Activated gamma-delta T cell treated with anti-CD3 and anti-CD28 coated beads, Interleukin-2, amount 50 U/mL, for 16 hours (primary cell): ENCODE measurements around the gene PRAMEF17.
"Not testable (repeated sequence)": the region's sequence is repeated elsewhere in the genome, so short reads cannot be mapped to it uniquely, and the experiment has no call there.

Experiments
- DNase-seq: peaks from one replicate; pipeline ENCODE4 v3.0.0-alpha.2; 2020; ENCODE audit warnings: low read depth

Gene PRAMEF17, protein sequence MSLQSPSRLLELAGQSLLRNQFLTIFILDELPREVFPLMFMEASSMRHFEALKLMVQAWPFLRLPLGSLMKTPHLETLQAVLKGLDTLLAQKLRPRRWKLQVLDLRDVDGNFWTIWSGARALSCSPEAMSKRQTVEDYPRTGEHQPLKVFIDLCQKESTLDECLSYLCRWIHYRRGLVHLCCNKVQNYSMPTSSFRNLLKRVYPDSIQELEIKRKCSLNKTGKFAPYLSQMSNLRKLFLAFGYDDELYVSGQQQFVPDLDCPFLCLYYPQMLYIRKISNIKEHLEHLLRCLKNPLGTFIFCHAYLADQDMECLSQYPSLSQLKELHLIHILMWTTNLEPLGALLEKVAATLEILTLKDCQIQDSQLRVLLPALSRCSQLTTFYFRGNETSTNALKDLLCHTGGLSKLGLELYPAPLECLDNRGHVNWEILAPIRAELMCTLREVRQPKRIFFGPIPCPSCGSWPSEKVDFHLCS

GRCh38 chr1:13389332-13389731 lies at the start of gene PRAMEF17:
PRAMEF17 (plus strand) TSS chr1:13389632; CDS start chr1:13389658, 26 bp downstream.
- DNase-seq, result not testable (repeated sequence)

DNA sequence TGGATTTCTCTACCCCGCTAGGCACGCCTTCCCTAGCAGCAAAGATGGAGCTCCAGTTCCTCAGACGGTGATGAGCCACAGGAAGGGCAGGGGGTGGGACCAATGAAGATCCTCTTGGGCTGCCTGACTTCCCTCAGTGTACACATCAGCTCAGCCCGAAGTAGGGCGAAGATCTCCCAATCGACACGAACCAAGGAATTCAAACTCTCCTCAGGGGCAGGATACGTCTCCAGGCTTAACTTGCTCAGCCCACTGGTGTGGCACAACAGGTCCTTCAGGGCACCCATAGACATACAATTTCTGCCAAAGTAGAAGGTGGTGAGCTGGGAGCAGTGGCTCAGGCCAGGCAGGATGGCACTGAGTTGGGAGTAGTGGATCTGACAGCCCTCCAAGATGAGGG lies 46.9 kb upstream of the PRAMEF17 start:
- not testable (repeated sequence) for DNase-seq

DNA sequence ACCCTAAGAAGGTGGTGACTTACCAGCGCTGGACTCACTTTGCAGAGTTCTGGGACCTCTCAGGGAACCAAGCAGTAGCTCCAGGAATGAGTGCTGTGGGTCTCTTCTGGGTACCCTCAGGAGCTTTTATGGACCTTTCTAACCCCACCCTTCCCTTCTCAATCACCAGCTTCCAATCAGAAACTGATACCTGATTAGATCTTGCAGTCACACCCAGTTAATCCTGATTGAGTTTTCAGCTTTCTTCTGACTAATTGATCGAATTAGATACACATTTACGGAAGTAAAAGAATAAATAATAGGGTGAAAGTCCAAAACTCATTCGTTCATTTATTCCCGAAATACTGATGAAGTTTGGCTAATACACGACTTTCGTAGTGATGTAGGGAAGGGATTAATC lies 42.4 kb upstream of the PRAMEF17 start, which contains the start of gene PRAMEF14:
Gene PRAMEF14 (minus strand): TSS at position 101 of the 400 bp plus-strand sequence. CDS start 1,820 bp downstream, outside the sequence.
- not testable (repeated sequence) for DNase-seq

DNA sequence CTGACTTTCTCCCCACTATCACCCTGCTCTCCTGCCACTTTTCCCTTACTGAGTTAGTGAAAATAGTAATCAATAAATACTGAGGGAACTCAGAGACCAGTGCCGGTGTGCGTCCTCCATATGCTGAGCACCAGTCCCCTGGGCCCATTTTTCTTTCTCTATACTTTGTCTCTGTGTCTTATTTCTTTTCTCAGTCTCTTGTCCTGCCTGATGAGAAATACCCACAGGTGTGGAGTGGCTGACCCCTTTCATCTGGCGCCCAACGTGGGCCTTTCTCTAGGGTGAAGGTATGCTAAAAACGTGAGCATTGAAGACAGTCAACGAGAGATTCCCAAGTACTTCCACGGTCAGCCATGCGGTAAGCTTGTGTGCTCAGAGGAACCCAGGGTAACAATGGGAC lies 36.0 kb upstream of the PRAMEF17 start:
- DNase-seq, result not testable (repeated sequence)

DNA sequence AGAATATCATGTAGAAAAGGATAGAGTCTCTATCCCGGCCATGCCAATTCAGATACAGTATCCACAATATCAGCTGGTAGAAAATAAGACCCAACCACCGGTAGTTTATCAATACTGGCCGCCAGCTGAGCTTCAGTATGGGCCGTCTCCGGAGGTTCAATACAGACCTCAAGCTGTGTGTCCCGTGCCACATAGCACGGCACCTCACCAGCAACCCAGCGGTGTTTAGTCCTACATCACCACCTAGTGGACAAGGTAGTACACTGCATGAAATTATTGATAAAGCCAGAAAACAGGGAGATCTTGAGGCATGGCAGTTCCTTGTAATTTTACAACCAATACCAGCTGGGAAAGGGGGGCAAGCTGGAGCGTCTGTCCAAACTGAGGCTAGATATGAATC lies 35.0 kb upstream of the PRAMEF17 start:
- not testable (repeated sequence) for DNase-seq

DNA sequence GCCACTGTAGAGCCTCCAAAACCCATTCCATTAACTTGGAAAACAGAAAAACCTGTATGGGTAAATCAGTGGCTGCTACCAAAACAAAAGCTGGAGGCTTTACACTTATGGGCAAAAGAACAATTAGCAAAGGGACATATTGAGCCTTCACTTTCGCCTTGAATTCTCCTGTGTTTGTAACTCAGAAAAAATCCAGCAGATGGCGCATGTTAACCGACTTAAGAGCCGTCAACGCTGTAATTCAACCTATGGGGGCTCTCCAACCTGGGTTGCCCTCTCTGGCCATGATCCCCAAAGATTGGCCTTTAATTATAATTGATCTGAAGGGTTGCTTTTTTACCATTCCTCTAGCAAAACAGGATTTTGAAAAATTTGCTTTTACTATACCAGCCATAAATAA lies 32.7 kb upstream of the PRAMEF17 start:
- DNase-seq, result not testable (repeated sequence)

GRCh38 chr1:13362364-13362763 lies 27.1 kb upstream of the PRAMEF17 start:
- DNase-seq, result not testable (repeated sequence)

GRCh38 chr1:13364928-13365327 lies 24.5 kb upstream of the PRAMEF17 start:
- not testable (repeated sequence) for DNase-seq

GRCh38 chr1:13366536-13366935 lies 22.9 kb upstream of the PRAMEF17 start:
- not testable (repeated sequence) for DNase-seq

DNA sequence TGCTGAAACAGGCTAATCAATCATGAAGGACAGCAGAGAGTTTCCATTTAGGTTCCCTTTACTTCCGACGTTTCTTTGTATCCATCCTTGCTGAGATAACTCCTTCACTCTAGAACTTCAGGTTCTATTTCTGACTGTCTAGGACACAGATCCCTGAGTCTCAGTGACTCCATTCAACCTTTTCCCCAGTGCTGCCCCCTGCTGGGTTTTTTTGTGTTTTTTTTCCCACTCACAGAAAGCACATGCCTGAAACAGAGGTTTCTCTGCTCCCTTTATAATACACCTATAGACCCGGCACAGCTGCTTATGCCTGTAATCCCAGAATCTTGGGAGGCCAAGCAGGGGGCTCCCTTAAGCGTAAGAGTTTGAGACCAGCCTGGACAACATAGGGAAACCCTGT lies 20.9 kb upstream of the PRAMEF17 start:
- DNase-seq, result not testable (repeated sequence)

GRCh38 chr1:13378983-13379382 lies 10.4 kb upstream of the PRAMEF17 start:
- not testable (repeated sequence) for DNase-seq

DNA sequence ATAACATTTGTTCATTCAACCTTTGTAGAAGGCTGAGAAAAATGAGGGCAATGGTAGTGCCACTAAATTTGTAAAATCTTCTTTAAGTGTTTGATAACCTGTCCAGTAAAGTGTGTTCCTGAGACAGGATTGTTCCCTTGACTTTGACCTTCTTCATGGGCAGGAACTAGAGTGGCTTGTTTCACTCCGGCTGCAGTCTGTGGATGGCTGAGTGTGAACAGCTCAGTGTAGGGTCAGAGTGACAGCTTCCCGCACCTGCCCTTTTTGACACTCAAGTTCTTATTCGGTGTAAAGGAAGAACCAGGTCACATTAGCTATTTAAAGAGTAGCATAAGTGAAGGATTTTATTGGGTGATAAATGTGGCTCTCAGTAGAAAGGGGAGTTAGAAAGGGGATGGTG lies 9.1 kb upstream of the PRAMEF17 start:
- not testable (repeated sequence) for DNase-seq

DNA sequence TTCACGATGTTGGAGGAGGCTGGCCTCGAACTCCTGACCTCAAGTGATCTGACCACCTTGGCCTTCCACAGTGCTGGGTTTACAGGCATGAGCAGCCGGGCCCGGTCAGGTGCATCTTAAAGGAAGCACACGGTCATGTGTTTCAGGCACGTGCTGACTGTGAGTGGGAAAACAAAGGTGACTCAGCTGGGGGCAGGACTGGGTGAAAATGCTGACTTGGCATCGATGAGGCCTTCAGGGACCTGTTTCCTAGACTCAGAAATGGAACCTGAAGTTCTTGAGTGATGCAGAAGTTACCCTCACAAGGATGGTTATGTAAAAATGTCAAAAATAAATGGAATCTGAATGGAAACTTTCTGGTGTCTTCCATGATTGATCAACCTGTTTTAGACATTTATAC lies 3.6 kb downstream of the PRAMEF17 start:
- DNase-seq, result not testable (repeated sequence)

DNA sequence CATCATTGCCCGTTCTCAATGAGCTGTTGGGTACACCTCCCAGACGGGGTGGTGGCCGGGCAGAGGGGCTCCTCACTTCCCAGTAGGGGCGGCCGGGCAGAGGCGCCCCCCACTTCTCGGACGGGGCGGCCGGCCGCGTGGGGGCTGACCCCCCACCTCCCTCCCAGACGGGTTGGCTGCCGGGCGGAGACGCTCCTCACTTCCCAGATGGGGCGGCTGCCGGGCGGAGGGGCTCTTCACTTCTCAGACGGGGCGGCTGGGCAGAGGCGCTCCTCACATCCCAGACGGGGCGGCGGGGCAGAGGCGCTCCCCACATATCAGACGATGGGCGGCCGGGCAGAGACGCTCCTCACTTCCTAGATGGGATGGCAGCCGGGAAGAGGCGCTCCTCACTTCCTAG lies 5.3 kb downstream of the PRAMEF17 start:
- not testable (repeated sequence) for DNase-seq

GRCh38 chr1:13395311-13395710 lies 5.9 kb downstream of the PRAMEF17 start:
- not testable (repeated sequence) for DNase-seq

DNA sequence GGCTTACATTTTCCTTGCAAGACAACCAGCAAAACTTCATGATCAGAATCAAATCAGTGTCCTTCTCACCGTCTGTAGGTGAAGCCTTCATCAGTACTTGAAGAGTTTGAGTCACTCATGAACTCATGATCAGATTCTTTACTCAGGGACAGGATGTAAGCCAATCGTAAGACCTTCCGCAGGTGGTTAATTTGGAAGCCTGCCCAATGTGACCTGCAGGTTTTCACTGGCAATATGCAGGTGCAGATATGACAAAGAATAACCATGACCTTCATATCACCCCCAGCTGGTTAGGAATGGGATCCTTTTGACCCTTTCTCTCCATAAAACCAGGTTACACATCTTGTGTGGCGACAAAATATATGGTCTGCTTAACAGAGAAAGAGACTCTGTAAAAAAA lies 18.4 kb downstream of the PRAMEF17 start:
- DNase-seq, result no peak

- DNase-seq, result not testable (repeated sequence)
Measured at GRCh38 chr1:13410150-13410549, 20.7 kb downstream of the PRAMEF17 start, which contains the start of gene PRAMEF20. PRAMEF20 (plus strand) TSS chr1:13410450; CDS start chr1:13416355, 5,905 bp downstream.

DNA sequence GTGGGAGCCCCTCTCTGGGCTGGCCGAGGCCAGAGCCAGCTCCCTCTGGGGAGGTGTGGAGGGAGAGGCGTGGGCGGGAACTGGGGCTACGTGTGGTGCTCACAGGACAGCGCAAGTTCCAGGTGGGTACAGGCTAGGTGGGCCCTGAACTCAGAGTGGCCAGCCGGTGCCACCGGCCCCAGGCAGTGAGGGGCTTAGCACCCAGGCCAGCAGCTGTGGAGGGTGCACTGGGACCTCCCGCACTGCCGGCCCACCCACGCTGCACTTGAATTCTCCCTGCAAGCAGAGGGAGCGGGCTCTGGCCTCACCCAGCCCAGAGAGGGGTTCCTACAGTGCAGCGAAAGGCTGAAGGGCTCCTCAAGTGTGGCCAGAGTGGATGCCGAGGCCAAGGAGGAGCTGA lies 41.1 kb downstream of the PRAMEF17 start:
- DNase-seq, result no peak

GRCh38 chr1:13432251-13432650 lies 42.8 kb downstream of the PRAMEF17 start:
- no peak for DNase-seq

DNA sequence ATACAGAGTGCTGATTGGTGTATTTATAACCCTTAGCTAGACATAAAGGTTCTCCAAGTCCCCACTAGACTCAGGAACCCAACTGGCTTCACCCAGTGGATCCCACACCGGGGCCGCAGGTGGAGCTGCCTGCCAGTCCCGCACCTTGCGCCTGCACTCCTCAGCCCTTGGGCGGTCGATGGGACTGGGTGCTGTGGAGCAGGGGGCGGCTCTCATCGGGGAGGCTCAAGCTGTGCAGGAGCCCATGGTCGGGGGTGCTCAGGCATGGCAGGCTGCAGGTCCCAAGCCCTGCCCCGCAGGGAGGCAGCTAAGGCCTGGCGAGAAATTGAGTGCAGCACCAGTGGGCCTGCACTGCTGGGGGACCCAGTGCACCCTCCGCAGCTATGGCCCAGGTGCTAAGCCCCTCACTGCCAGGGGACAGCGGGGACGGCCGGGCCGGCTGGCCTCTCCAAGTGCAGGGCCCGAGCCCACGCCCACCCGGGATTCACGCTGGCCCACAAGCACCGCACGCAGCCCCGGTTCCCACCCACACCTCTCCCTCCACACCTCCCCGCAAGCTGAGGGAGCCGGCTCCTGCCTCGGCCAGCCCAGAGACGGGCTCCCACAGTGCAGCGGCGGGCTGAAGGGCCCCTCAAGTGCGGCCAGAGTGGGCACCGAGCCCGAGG lies 44.4 kb downstream of the PRAMEF17 start:
- DNase-seq, result not testable (repeated sequence)

DNA sequence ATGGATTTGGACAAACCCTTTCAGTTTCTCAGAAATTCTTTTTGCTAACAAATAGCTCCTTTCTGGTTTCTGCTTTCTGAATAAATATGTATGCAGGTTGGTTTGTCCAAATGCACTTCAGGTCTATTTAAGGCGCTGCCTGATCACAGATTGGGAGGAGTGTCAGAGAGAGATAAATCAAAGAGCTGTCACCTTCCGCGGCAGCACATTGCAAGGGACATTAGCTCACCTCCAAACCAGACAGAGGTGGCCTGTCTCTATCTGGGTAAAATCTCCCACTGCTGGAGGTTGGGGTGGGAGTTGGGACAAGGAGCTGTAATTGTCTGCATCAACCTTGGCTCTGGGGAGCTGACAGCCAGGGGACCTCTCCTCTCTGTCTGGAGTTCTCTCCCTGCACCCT lies 46.0 kb downstream of the PRAMEF17 start:
- DNase-seq, result no peak

DNA sequence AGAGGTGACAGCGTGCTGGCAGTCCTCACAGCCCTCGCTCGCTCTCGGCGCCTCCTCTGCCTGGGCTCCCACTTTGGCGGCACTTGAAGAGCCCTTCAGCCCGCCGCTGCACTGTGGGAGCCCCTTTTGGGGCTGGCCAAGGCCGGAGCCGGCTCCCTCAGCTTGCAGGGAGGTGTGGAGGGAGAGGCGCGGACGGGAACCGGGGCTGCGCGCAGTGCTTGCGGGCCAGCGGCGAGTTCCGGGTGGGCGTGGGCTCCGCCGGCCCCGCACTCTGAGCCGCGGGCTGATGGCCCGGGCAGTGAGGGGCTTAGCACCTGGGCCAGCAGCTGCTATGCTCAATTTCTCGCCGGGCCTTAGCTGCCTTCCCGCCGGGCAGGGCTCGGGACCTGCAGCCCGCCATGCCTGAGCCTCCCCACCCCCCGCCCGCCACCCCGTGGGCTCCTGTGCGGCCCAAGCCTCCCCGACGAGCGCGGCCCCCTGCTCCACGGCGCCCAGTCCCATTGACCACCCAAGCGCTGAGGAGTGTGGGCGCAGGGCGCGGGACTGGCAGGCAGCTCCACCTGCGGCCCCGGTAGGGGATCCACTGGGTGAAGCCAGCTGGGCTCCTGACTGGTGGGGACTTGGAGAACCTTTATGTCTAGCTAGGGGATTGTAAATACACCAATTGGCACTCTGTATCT lies 49.8 kb downstream of the PRAMEF17 start:
- DNase-seq, result not testable (repeated sequence)
